Kidney tubule cell (primary cell): Measurements from ENCODE around the gene ELAVL3.
"Not testable (repeated sequence)": the region's sequence is repeated elsewhere in the genome, so short reads cannot be mapped to it uniquely, and the experiment has no call there.

Source experiments
- DNase-seq: peaks from one replicate; pipeline ENCODE4 v3.0.0-alpha.2; 2018; ENCODE audit warnings: low spot score

The ELAVL3 gene

DNA sequence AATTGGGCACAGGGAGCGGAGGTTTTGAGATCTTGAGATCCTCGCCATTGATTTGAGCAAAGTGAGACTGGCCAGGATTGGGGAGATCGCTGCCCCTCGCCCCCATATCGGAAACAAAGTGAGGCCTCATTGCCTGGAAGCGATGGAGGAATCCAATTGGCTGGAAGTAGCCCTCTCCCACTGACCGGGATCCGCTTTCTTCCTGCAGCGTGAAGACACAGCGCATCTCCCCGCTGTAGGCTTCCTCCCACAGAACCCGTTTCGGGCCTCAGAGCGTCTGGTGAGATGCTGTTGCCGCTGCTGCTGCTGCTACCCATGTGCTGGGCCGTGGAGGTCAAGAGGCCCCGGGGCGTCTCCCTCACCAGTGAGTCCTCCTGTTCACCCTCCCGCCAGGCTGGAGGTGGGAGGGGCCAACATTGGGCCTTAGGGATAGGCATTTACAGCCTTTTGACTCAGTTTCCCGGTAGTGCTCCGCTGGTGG, 45.0 kb downstream of the ELAVL3 start:
- peak; percentile 19 for DNase-seq

DNA sequence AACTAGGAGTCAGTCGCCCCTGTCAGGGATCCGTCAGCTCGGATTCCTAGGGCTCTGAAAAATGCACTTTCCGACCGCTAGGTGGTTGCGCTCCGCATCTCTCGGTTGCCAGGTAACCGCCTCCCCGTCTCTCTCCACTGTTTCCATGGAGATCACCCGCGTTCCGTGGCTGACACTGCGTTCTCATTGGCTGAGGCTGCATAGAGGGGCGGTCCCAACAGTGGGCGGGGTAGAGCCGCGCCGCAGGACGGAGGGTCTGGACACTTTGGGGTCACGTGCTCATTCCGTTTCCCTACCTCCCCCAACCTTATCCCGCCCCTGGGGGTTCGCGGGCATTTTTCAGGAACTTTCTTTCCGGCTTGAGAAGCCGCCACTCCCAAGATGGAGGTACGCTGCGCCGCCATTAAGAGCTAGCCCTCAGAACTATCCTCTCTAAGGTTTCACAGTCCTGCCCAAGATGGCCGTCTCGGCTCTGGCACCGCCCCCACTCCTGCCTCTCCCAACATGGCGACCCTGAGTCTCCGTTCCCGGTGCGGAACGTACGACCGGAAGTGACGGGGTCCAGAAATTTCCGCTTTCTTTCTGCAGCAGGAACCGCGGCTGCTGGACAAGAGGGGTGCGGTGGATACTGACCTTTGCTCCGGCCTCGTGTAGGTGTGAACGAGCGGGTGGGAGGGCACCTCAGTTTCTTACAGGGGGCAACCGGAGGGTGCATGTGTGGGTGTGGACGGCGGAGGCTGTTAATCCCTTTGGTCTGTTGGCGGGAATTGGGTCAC, 45.6 kb downstream of the ELAVL3 start, which contains the start of the genes ODAD3 and PRKCSH:
Gene ODAD3 (minus strand): TSS at position 65 of the 776 bp plus-strand sequence. CDS start 105 bp downstream, outside the sequence.
Gene PRKCSH (plus strand): TSS at position 579 of the 776 bp plus-strand sequence. CDS start 483 bp downstream, outside the sequence.
- peak; percentile 100 for DNase-seq

- DNase-seq, result no peak
These were observed 46.2 kb downstream of the ELAVL3 start for GRCh38 chr19:11434703-11435056.

GRCh38 chr19:11433526-11433925, 47.3 kb downstream of the ELAVL3 start:
- not testable (repeated sequence) for DNase-seq

DNA sequence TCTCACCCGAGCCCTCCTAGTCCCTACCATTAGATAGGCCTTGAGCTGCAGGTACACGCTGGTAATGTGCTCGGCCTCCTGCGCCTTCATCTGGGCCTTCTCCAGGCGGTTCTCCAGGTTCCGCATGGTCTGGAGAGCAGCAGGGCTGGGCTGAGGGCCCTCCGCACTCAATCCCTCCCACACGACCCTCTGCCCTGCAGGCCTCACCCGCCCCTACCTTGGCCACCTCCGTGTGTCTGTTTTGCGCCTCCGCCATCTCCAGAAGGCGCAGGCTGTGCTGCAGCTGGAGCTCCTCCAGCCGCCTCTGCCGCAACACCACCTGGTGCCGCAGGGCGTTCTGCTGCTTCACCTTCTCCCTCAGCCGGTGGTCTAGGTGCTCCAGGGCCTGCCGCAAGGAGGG, 54.2 kb downstream of the ELAVL3 start:
- no peak for DNase-seq

DNA sequence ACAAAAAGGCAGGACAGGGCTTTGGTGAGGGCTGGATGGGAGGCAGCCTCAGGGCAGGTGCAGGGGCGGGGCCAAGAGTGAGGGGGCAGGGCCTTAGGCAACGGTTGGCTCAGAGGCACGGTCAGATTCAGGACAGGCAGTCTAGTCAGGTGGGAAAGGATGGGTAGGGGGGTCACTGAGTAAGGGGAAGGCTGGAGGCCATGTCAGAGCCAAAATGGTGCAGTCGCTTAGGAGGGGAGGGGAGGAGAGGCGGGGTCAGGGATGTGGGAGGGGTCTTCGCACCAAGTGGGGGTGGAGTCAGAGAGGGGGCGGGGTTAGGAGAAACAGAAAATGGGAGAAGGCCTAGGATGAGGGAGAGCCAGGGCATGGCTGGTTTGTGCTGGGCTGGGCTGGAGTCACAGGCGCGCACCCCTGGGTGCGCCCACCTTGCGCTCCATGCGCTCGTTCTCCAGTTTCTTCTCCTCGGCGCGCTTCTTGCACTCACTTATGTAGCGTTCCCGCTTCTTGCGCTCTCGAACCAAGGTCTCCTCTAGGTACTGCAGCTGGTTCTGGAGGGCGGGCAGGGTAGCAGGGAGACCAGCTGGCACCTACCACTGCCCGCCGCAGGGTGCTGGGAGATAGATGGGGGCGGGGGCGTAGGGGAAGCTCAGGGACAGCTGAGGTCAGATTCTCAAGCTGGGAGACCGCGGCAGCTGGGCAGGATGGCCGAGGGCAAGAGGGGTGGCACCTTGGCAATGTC, 55.0 kb downstream of the ELAVL3 start:
- DNase-seq, result no peak

DNA sequence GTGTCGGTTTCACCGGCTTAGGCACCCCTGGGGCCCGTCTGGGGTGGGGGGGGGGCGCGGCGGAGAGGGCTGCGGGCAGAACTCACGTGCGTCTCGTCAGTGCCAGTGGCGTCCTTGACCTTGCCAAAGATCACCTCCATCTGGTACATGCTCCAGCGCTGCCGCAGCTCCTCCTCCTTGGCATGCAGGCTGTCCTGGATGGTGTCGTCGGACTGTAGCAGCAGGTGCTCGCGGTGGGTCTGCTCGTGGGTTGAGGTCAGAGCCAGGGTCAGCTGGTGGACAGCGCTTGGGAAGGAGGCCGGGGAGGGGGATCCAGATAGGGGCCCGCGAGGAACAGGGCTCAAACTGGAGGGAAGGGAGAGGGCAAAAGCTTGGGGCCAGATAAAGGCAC, 57.1 kb downstream of the ELAVL3 start:
- no peak for DNase-seq

DNA sequence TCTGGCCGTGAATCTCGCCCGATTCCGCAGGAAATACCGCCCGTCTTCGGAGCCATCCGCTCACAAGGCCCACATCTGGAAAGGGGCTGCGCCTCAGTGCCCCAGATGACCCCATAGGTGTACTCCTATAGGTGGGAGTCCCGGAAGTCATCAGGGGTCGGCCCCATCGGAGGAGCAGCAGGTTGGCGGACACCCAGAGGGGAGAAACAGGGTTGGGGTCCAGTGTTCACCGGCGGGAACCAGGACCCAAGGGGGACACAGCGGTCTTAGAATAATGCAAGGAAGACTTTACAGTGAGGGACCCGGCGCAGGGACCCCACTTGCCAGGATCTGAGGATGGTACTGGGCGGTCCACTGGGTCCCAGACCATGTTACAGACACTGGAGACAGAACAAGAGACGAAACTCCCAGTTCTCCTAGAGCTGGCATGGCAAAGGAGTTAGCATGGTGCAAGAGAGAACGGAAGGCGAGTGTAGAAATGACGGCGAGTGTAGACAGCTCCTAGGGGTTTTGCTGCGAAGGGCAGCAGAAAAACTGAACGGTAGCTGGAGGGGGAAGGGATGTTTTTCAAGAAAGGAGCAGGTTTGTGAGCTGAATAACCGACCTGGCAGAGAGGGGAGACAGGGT, 57.6 kb downstream of the ELAVL3 start:
- no peak for DNase-seq

GRCh38 chr19:11422163-11423065, 58.4 kb downstream of the ELAVL3 start:
- DNase-seq, result peak; percentile 59

- no peak for DNase-seq
These were observed 59.3 kb downstream of the ELAVL3 start for GRCh38 chr19:11421371-11422098.

DNA sequence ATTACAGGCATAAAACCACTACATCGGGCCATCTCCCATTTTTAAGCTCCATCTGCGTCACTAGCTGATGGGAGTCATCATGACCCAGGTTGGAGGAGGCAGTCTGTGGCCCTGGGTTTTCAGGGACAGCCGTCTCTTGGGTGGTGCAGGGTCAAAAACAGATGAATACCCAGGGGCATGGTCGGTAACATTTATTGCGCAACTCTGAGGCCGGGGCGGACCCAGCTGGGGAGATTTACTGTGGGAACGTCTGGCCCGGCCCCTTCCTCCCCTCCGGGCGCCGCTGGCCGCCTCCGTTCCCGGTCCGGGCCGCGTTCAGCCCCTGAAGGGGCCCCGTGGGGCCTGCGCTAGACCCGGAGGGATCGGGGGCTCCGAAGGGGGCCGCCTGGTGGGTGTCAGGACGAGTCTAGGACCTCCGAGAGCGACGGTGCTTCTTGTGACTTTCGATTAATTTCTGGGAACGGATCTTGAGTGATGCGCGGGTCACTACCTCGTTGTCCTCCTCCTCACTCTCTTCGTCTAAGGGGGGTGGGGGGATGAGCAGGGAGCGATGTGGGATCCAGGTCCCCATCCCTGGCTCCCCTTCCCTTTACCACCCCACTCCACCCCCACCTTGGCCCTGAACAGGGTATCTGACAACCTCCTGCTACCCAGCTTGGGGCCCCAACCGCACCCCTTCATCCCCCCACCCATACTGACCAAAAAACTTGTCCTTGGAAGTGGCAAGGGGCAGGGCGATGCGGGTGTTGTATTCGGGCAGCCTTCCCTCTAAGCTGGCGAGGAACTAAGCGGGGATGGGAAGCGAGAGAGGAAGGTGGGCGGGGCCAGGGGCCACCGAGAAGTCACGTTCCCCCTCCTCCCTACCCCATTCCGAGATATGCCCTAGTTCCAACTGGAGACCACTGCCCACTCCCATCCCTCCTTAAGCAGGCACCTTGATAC, 60.1 kb downstream of the ELAVL3 start:
- no peak for DNase-seq

DNA sequence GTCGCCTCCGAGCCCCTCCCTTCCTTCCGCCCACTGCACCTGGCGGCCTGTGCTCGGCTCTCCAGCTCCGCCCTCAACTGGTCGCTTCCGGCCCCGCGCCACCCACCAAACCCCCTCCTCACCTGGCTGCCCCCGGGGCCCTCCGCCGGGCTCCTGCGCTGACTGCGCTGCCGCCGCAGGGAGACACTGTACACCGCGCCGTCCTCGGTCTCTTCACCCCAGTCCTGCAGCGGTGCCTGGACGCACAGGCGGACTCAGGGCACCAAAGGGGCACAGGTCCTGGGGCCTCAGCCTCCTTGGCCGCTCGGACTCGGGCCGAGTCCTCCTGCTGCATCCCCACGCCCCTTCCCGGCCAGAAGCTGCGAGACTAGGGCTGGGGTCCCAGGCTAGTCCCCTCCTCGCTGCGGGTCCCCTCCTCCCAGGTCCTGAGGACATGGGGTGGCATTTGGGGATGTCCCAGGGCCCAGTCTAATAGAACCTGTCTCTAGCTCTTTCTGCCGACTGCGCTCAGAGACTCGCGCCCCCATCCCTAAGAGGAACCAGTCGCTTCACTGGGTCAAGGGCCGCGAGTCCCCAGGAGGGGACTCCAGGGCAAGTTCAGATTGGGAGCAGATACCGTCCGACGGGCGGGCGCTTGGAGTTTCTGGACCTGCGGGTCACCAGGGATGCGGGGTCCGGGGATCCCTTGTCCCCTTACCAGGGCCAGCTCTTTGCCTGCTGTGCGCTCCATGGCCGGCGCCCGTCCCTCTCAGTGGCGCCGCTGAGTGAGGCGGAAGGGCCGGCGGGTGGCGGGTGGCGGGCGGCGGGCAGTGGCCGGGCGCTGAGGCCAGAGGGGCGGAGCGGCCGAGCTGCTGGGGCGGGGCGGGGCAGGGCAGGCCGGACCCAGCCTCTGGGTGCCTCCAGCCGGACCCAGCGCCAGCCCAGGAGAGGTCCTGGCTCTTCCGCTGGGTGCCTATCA, 62.0 kb downstream of the ELAVL3 start, which contains the start of gene RGL3:
Gene RGL3 (minus strand): TSS at position 766 of the 958 bp plus-strand sequence. CDS start 36 bp downstream, at position 730.
- DNase-seq, result peak; percentile 59

GRCh38 chr19:11418094-11418548, 62.7 kb downstream of the ELAVL3 start:
- DNase-seq, result no peak

- no peak for DNase-seq
These were observed 64.3 kb downstream of the ELAVL3 start for GRCh38 chr19:11416346-11417052.

DNA sequence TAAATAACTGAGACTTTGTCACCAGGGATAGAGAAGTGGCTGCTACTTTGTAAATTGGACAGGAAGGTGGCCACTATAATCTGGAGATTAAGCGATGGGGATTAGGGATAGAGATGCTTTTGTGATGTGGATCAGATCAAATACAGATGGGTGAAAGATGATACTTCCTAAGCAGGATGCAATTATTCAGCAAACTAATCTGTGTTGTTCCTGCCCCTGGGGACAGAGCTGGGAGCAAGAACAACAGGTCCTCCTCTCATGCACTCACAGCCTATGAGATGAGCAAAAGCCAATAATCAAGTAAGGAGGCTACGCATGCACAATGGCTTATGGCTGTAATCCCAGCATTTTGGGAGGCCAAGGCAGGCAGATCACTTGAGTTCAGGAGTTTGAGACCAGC, 66.3 kb downstream of the ELAVL3 start:
- DNase-seq, result no peak

- peak; percentile 83 for DNase-seq
These were observed 70.2 kb downstream of the ELAVL3 start for GRCh38 chr19:11410682-11411081.

DNA sequence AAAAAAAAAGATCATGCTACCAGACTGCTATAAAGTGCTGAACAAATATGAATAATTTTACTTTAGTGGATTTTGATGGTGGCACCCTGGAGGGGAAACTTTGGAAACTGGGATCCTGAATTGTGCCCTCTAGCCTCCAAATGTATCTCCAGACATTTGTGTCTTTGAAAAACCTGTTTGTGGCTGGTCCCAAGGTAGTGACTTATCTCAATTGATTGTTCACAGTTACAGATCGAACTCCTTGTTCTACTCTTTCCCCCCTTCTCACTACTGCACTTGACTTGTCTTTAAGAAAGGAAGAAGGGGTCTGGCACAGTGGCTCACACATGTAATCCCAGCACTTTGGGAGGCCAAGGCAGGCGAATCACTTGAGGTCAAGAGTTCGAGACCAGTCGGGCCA, 72.3 kb downstream of the ELAVL3 start:
- no peak for DNase-seq
